ENCODE results near the gene CBX4. TPM values are rescaled to one million over a fixed set of nuclear protein-coding genes. Genes with fewer than 3 reads are reported as not detected.

Gene CBX4
- total and polyA plus RNA-seq, 2 donors (not counting 1 experiment from before 2014, with no cell fraction given), result 5.4 to 13.4 TPM

- Histone ChIP-seq H3K79me2 (ENCODE audit: control insufficient read depth, insufficient read depth, low read length) (no peaks in the 10 kb centered on the region), H3K4me1 (ENCODE audit: control insufficient read depth, extremely low read depth, insufficient read depth, low read length) (peaks cover 5% of the 10 kb centered on the region), H3K27me3 (ENCODE audit: control insufficient read depth, insufficient read depth, low read length) (no peaks in the 10 kb centered on the region), H3K36me3 (ENCODE audit: control insufficient read depth, insufficient read depth, low read length) (peaks cover 5% of the 10 kb centered on the region), H3K4me2 (ENCODE audit: extremely low read depth, insufficient read depth, low read length) (no peak overlapping the region), H4K20me1 (ENCODE audit: control insufficient read depth, extremely low read depth, insufficient read depth, low read length) (no peaks in the 10 kb centered on the region), H3K4me3 (replicated peaks in 1 of 4; ENCODE audit: control extremely low read depth in 1 of 4, insufficient read depth in 1 of 4, low read depth in 3 of 4, low read length in 4 of 4) (no peak overlapping the region), H2AFZ (ENCODE audit: low read length) (no peak overlapping the region), H3K9ac (ENCODE audit: insufficient read depth, low read length) (no peak overlapping the region), H3K9me3 (ENCODE audit: control insufficient read depth, insufficient read depth, low read depth, low read length) (no peaks in the 10 kb centered on the region), H3K27ac (ENCODE audit: insufficient read depth, low read length) (no peak overlapping the region)
- TF ChIP-seq EZH2 (IDR thresholded peaks at IDR 0.05; ENCODE audit: low read length, missing control alignments) (no peak), CTCF (conservative IDR thresholded peaks at IDR 0.05 in 1 of 2, IDR thresholded peaks at IDR 0.05 in 1 of 2; ENCODE audit: low read depth in 1 of 2, low read length in 2 of 2) (no peak)
- no peak for DNase-seq (ENCODE audit: low read depth in 2 of 2)
These were observed 10.2 kb downstream of the CBX4 start for GRCh38 chr17:79829004-79829403.

- H3K36me3 ChIP-seq (ENCODE audit: control insufficient read depth, insufficient read depth, low read length), result no peaks in the 10 kb centered on the region
- no peak overlapping the region for H3K4me2 ChIP-seq (ENCODE audit: extremely low read depth, insufficient read depth, low read length)
These were observed 12.2 kb downstream of the CBX4 start for GRCh38 chr17:79826841-79827578.

GRCh38 chr17:79826204-79826680 is 13.0 kb downstream of the CBX4 start:
- Histone ChIP-seq H3K4me1 (ENCODE audit: control insufficient read depth, extremely low read depth, insufficient read depth, low read length) (no peaks in the 10 kb centered on the region), H3K27ac (ENCODE audit: insufficient read depth, low read length) (no peak overlapping the region), H2AFZ (ENCODE audit: low read length) (no peak overlapping the region), H3K79me2 (ENCODE audit: control insufficient read depth, insufficient read depth, low read length) (no peaks in the 10 kb centered on the region), H3K36me3 (ENCODE audit: control insufficient read depth, insufficient read depth, low read length) (no peaks in the 10 kb centered on the region), H3K4me3 (replicated peaks in 1 of 4; ENCODE audit: control extremely low read depth in 1 of 4, insufficient read depth in 1 of 4, low read depth in 3 of 4, low read length in 4 of 4) (no peak overlapping the region), H3K9ac (ENCODE audit: insufficient read depth, low read length) (no peak overlapping the region), H3K4me2 (ENCODE audit: extremely low read depth, insufficient read depth, low read length) (no peak overlapping the region), H3K9me3 (ENCODE audit: control insufficient read depth, insufficient read depth, low read depth, low read length) (no peaks in the 10 kb centered on the region), H3K27me3 (ENCODE audit: control insufficient read depth, insufficient read depth, low read length) (peaks cover 7% of the 10 kb centered on the region), H4K20me1 (ENCODE audit: control insufficient read depth, extremely low read depth, insufficient read depth, low read length) (no peaks in the 10 kb centered on the region)
- TF ChIP-seq EZH2 (IDR thresholded peaks at IDR 0.05; ENCODE audit: low read length, missing control alignments), result no peak
- TF ChIP-seq CTCF (conservative IDR thresholded peaks at IDR 0.05 in 1 of 2, IDR thresholded peaks at IDR 0.05 in 1 of 2; ENCODE audit: low read depth in 1 of 2, low read length in 2 of 2), result no peak
- no peak for DNase-seq (ENCODE audit: low read depth in 2 of 2)

More at GRCh38 chr17:79826841-79827578, 12.2 kb downstream of the CBX4 start:
- Histone ChIP-seq H3K27ac (ENCODE audit: insufficient read depth, low read length) (no peak overlapping the region), H3K9ac (ENCODE audit: insufficient read depth, low read length) (no peak overlapping the region), H3K4me3 (replicated peaks in 1 of 4; ENCODE audit: control extremely low read depth in 1 of 4, insufficient read depth in 1 of 4, low read depth in 3 of 4, low read length in 4 of 4) (no peak overlapping the region), H3K27me3 (ENCODE audit: control insufficient read depth, insufficient read depth, low read length) (no peaks in the 10 kb centered on the region), H3K79me2 (ENCODE audit: control insufficient read depth, insufficient read depth, low read length) (no peaks in the 10 kb centered on the region), H2AFZ (ENCODE audit: low read length) (no peak overlapping the region), H3K9me3 (ENCODE audit: control insufficient read depth, insufficient read depth, low read depth, low read length) (no peaks in the 10 kb centered on the region), H4K20me1 (ENCODE audit: control insufficient read depth, extremely low read depth, insufficient read depth, low read length) (no peaks in the 10 kb centered on the region), H3K4me1 (ENCODE audit: control insufficient read depth, extremely low read depth, insufficient read depth, low read length) (no peaks in the 10 kb centered on the region)
- DNase-seq (ENCODE audit: low read depth in 2 of 2), result no peak
- TF ChIP-seq EZH2 (IDR thresholded peaks at IDR 0.05; ENCODE audit: low read length, missing control alignments) (no peak), CTCF (conservative IDR thresholded peaks at IDR 0.05 in 1 of 2, IDR thresholded peaks at IDR 0.05 in 1 of 2; ENCODE audit: low read depth in 1 of 2, low read length in 2 of 2) (no peak)

Data from fibroblast of lung (primary cell).